Endothelial cell of umbilical vein (primary cell): ENCODE measurements around the gene DIAPH1. TPM values are rescaled to one million over a fixed set of nuclear protein-coding genes. Genes with fewer than 3 reads are reported as not detected.

Experiments used
- BruUV-seq: library from RNA; stranded (reverse); fragments of 400-500 nt; replicated peaks from 2 replicates; lab custom pipeline; 2021; lab: Mats Ljungman, UMichigan
- CTCF ChIA-PET: fragments of 300-600, 350-600 bp; sonication (Branson Sonifier 250); formaldehyde crosslinking; loops from one replicate; lab custom pipeline; 2021; ENCODE audit warnings: antibody characterized with exemption, inconsistent platforms; lab: Charles Lee
- POLR2A ChIA-PET: fragments of 300-600, 350-600 bp; sonication (Branson Sonifier 250); formaldehyde crosslinking; loops from one replicate; lab custom pipeline; 2021; ENCODE audit warnings: antibody characterized with exemption, inconsistent platforms; lab: Charles Lee
- DNase-seq: peaks from one replicate; pipeline ENCODE4 v3.0.0-alpha.2; 2011; ENCODE audit warnings: low read depth, low spot score
- FAIRE-seq: peaks from 2 replicates; lab custom pipeline; 2011; peaks lifted over from hg19 to GRCh38; lab: Jason Lieb, UNC
- H2AFZ ChIP-seq: 2 replicates; pipeline ENCODE4 v1.6.0; 2012; ENCODE audit warnings: low read depth, low read length, control low read depth, inconsistent platforms
- H3K27ac ChIP-seq: 2 replicates; pipeline ENCODE4 v1.5.1; 2011; ENCODE audit warnings: low read depth, mild to moderate bottlenecking, control low read depth, low read length, moderate library complexity; ENCODE audit not compliant: insufficient read depth
- H3K27me3 ChIP-seq, 2 experiments: 2 replicates each; pipeline versions ENCODE4 v1.6.0 to v1.6.1; 2011; ENCODE audit warnings: low read length in 2 of 2, mixed read lengths in 1 of 2; ENCODE audit not compliant: control insufficient read depth in 2 of 2, insufficient read depth in 2 of 2
- H3K36me3 ChIP-seq, 2 experiments: 2 replicates in 1 of 2; 3 replicates in 1 of 2; pipeline ENCODE4 v1.5.1; 2011; ENCODE audit warnings: low read length in 2 of 2, mild to moderate bottlenecking in 1 of 2, moderate library complexity in 1 of 2; ENCODE audit not compliant: control insufficient read depth in 2 of 2, insufficient read depth in 2 of 2; ENCODE audit errors: extremely low read depth in 1 of 2
- H3K4me1 ChIP-seq: 3 replicates; pipeline ENCODE4 v1.5.1; 2011; ENCODE audit warnings: mild to moderate bottlenecking, low read length; ENCODE audit not compliant: control insufficient read depth, insufficient read depth; ENCODE audit errors: extremely low read depth
- H3K4me2 ChIP-seq: 2 replicates; pipeline ENCODE4 v1.6.1; 2011; ENCODE audit warnings: low read length, control low read depth, mixed read lengths; ENCODE audit not compliant: insufficient read depth
- H3K4me3 ChIP-seq, 3 experiments: fragments of 200-600 bp in 1 of 3; sonication (generic), shearing (Covaris generic) in 1 of 3; replicated peaks in 1 of 3; 2 replicates each; pipeline ENCODE4 v1.5.1; 2011 to 2016; ENCODE audit warnings: control low read depth in 3 of 3, low read length in 3 of 3, mild to moderate bottlenecking in 2 of 3, inconsistent platforms in 1 of 3, low read depth in 1 of 3, moderate library complexity in 1 of 3; ENCODE audit not compliant: insufficient read depth in 1 of 3
- H3K79me2 ChIP-seq: 2 replicates; pipeline ENCODE4 v1.6.0; 2012; ENCODE audit warnings: low read length, inconsistent platforms; ENCODE audit not compliant: control insufficient read depth, insufficient read depth
- H3K9ac ChIP-seq: replicated peaks from 2 replicates; pipeline ENCODE3; 2011; ENCODE audit warnings: low read length, control low read depth; ENCODE audit not compliant: insufficient read depth; ENCODE audit errors: extremely low read depth
- H3K9me1 ChIP-seq: replicated peaks from 3 replicates; pipeline ENCODE4 v1.6.0; 2011; ENCODE audit warnings: mild to moderate bottlenecking, low read length; ENCODE audit not compliant: control insufficient read depth, insufficient read depth; ENCODE audit errors: extremely low read depth
- H3K9me3 ChIP-seq: replicated peaks from 2 replicates; pipeline ENCODE4 v1.5.1; 2012; ENCODE audit warnings: low read length, inconsistent platforms; ENCODE audit not compliant: control insufficient read depth, insufficient read depth
- H4K20me1 ChIP-seq: replicated peaks from 2 replicates; pipeline ENCODE3; 2011; ENCODE audit warnings: mild to moderate bottlenecking, low read length; ENCODE audit not compliant: control insufficient read depth, insufficient read depth; ENCODE audit errors: extremely low read depth
- CTCF ChIP-seq, 2 donors: IDR thresholded peaks; 1 replicate in 1 of 2; 2 replicates in 1 of 2; pipeline ENCODE4 v1.5.1; 2011; ENCODE audit warnings: low read length in 2 of 2, mild to moderate bottlenecking in 2 of 2, moderate library complexity in 2 of 2, control low read depth in 1 of 2, inconsistent platforms in 1 of 2, low read depth in 1 of 2; ENCODE audit not compliant: insufficient read depth in 1 of 2; ENCODE audit errors: extremely low read depth in 1 of 2
- EZH2 ChIP-seq: IDR thresholded peaks from 2 replicates; pipeline ENCODE4 v1.6.1; 2012; ENCODE audit warnings: borderline replicate concordance, low read depth, mild to moderate bottlenecking, moderate library complexity, low read length, inconsistent platforms; ENCODE audit not compliant: severe bottlenecking
- FOS ChIP-seq: IDR thresholded peaks from 2 replicates; pipeline ENCODE4 v1.6.1; 2011; ENCODE audit warnings: mild to moderate bottlenecking, low read length, moderate library complexity, borderline replicate concordance; ENCODE audit not compliant: insufficient read depth
- GATA2 ChIP-seq: IDR thresholded peaks from 2 replicates; pipeline ENCODE4 v1.7.0; 2011; ENCODE audit warnings: low read depth, mild to moderate bottlenecking, moderate library complexity, mixed read lengths, low read length; ENCODE audit not compliant: insufficient read length, insufficient read depth
- JUN ChIP-seq: IDR thresholded peaks from 2 replicates; pipeline ENCODE4 v1.6.1; 2011; ENCODE audit warnings: borderline replicate concordance, low read depth; ENCODE audit not compliant: insufficient read length, insufficient read depth
- MAX ChIP-seq: IDR thresholded peaks from 2 replicates; pipeline ENCODE4 v1.6.1; 2011; ENCODE audit not compliant: insufficient read depth, insufficient read length
- MYC ChIP-seq: IDR thresholded peaks from one replicate; pipeline ENCODE4 v1.6.1; 2011; ENCODE audit warnings: mild to moderate bottlenecking, low read depth, low read length
- POLR2A ChIP-seq: IDR thresholded peaks from 2 replicates; pipeline ENCODE4 v1.6.1; 2012; ENCODE audit warnings: low read depth, mild to moderate bottlenecking, control low read depth, low read length
- POLR2AphosphoS5 ChIP-seq: IDR thresholded peaks from 2 replicates; pipeline ENCODE4 v1.6.1; 2012; ENCODE audit warnings: low read depth, mild to moderate bottlenecking, control low read depth, low read length, moderate library complexity; ENCODE audit not compliant: insufficient read depth
- dilution Hi-C: fragments of 300-500 bp; cut with MboI; formaldehyde crosslinking; loops from one replicate; pipeline ENCODE4 v1.15.0; 2019; ENCODE audit warnings: low sequenced_read_pairs; ENCODE audit not compliant: extremely low pct_ligation_motif_present
- intact Hi-C: fragments of 100-400 bp; cut with micrococcal nuclease; formaldehyde crosslinking; loops from one replicate; pipeline ENCODE4 v1.10.0; 2022
- polyA plus RNA-seq, 4 experiments: library from polyadenylated mRNA; depleted of rRNA in 3 of 4; stranded (reverse) in 3 of 4; unstranded in 1 of 4; fragments of >200 nt; gene quantifications; 2 replicates each; pipeline versions ENCODE4 v1.2.1 to v1.2.3, GENCODE V29; 2011 to 2012; ENCODE audit warnings: missing spikeins in 1 of 4
- total RNA-seq: library from RNA; stranded (reverse); gene quantifications from 2 replicates; pipeline ENCODE4 v1.2.3, GENCODE V29; 2021

The DIAPH1 gene
- total and polyA plus RNA-seq, 2 donors (not counting 3 experiments of a cell fraction or from before 2014, with no cell fraction given) = 68.6 to 105 TPM

GRCh38 chr5:141547488-141547887, 71.3 kb downstream of the DIAPH1 start:
- Histone ChIP-seq H3K27me3 (no peaks in the 10 kb centered on the region), H3K4me3 (no peak overlapping the region), H3K27ac (no peak overlapping the region), H3K4me2 (no peak overlapping the region), H2AFZ (no peak overlapping the region), H3K4me1 (no peaks in the 10 kb centered on the region), H4K20me1 (no peaks in the 10 kb centered on the region), H3K9ac (no peak overlapping the region), H3K9me1 (no peaks in the 10 kb centered on the region), H3K79me2 (no peaks in the 10 kb centered on the region), H3K36me3 (no peaks in the 10 kb centered on the region), H3K9me3 (peaks cover 2% of the 10 kb centered on the region)
- ChIA-PET POLR2A (no interaction called here), CTCF (interaction anchor here (1.4 to 2.9 kb wide), 3 partner anchors 11 to 117 kb away, joined by 7 to 10 read pairs (median 8); partner anchors contain the start of gene PCDHGA12)
- BruUV-seq = no TSS peak
- intact Hi-C loops = no loop called here
- TF ChIP-seq EZH2 = no peak
- no peak for TF ChIP-seq JUN
- no peak for TF ChIP-seq POLR2A
- no peak for TF ChIP-seq CTCF (IDR thresholded peaks at IDR 0.05; ENCODE audit: extremely low read depth in 1 of 2, insufficient read depth in 1 of 2, low read depth in 1 of 2, low read length in 2 of 2)
- no peak for TF ChIP-seq GATA2
- no peak for TF ChIP-seq MYC
- TF ChIP-seq MAX = no peak
- TF ChIP-seq FOS = no peak
- no peak for TF ChIP-seq POLR2AphosphoS5
- DNase-seq = no peak
- dilution Hi-C loops = no loop called here
- FAIRE-seq = no peak
